Activated CD4-positive, alpha-beta memory T cell treated with anti-CD3 and anti-CD28 coated beads for 36 hours (primary cell): Measurements from ENCODE around the gene CEP83. TPM values are rescaled to one million over a fixed set of nuclear protein-coding genes. Genes with fewer than 3 reads are reported as not detected.
"Not testable (repeated sequence)": the region's sequence is repeated elsewhere in the genome, so short reads cannot be mapped to it uniquely, and the experiment has no call there.

ENCODE experiments used
- CTCF ChIA-PET: fragments of 350-600 bp; sonication (Branson Sonifier 250); formaldehyde crosslinking; loops from one replicate; lab custom pipeline; 2021; ENCODE audit warnings: antibody characterized with exemption, inconsistent platforms; lab: Charles Lee
- POLR2A ChIA-PET: fragments of 350-600 bp; sonication (Branson Sonifier 250); formaldehyde crosslinking; loops from one replicate; lab custom pipeline; 2021; ENCODE audit warnings: antibody characterized with exemption; lab: Charles Lee
- DNase-seq: peaks from one replicate; pipeline ENCODE4 v3.0.0-alpha.2; 2020
- H3K27ac Mint-ChIP-seq: one replicate; pipeline ENCODE4 v1.8.0; 2021; ENCODE audit warnings: mixed read lengths
- H3K27me3 Mint-ChIP-seq: one replicate; pipeline ENCODE4 v1.8.0; 2021; ENCODE audit warnings: mixed read lengths
- H3K36me3 Mint-ChIP-seq: one replicate; pipeline ENCODE4 v1.8.0; 2021; ENCODE audit warnings: mixed read lengths
- H3K4me1 Mint-ChIP-seq: one replicate; pipeline ENCODE4 v1.8.0; 2021; ENCODE audit warnings: low read depth, mixed read lengths
- H3K4me3 Mint-ChIP-seq: one replicate; pipeline ENCODE4 v1.8.0; 2021; ENCODE audit warnings: mild to moderate bottlenecking, mixed read lengths
- H3K9me3 Mint-ChIP-seq: one replicate; pipeline ENCODE4 v1.8.0; 2021; ENCODE audit warnings: mixed read lengths
- intact Hi-C: fragments of 100-400 bp; cut with micrococcal nuclease; formaldehyde crosslinking; loops from one replicate; pipeline ENCODE4 v1.15.1; 2023
- total RNA-seq, 2 experiments: library from RNA; stranded (reverse); gene quantifications; one replicate each; pipeline ENCODE4 v1.2.3, GENCODE V29; 2021

CEP83 gene
- total RNA-seq, 2 experiments from 2014 or later, result 23.4 TPM

DNA sequence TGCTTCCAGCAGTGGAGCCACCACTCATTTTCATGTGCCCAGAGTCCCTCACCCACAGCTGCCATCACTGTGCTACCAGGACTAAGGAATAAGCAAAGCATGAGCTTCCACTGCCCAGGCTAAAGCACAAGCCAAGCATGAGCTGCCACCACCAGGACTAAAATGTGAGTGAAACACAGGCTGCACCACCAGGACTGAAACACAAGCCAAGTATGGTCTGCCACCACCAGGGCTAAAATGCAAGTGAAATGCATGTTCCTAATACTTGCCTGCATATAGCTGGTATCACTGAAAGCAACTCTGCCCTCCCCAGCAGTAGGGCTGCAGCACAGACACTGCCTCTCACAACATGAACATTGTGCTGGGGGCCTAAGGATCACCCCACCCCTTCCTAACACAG, 30.0 kb downstream of the CEP83 start:
- peak; percentile 32 for DNase-seq
- intact Hi-C loops, result loop anchor here (2.0 to 5.0 kb wide), 5 partner anchors 29 to 281 kb away; partner anchors contain the start of genes CEP83 and PLXNC1
- Mint-ChIP-seq H3K36me3 (peaks cover 47% of the 10 kb centered on the region), H3K27ac (no peak overlapping the region), H3K4me1 (peaks cover 29% of the 10 kb centered on the region), H3K4me3 (no peak overlapping the region), H3K27me3 (no peaks in the 10 kb centered on the region), H3K9me3 (peaks cover 24% of the 10 kb centered on the region)
- ChIA-PET CTCF (no interaction called here), POLR2A (no interaction called here)

DNA sequence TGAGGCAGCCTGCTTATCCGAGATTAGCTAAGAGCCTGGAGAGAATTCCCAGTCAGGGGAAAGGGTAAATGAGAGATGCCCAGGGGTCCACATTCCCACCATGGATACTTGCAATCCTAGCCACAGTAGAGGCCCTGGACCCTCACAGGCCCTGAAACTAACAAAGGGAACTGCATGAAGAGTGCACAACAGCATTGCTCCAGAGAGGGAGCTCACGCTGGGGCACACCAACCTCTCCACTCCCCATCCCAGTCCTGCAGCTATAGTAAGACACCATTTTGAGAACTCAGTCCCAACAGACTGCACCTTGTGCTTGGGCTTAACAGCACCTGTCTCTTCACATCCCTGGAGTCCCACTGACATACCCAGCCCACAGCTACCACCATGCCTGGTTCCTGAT, 30.5 kb downstream of the CEP83 start:
- ChIA-PET CTCF (no interaction called here), POLR2A (no interaction called here)
- peaks cover 27% of the 10 kb centered on the region for H3K9me3 Mint-ChIP-seq
- intact Hi-C loops, result loop anchor here (2.0 to 5.0 kb wide), 5 partner anchors 30 to 280 kb away; partner anchors contain the start of genes CEP83 and PLXNC1
- H3K36me3 Mint-ChIP-seq, result peaks cover 52% of the 10 kb centered on the region
- no peak overlapping the region for H3K27ac Mint-ChIP-seq
- no peak for DNase-seq
- no peaks in the 10 kb centered on the region for H3K27me3 Mint-ChIP-seq
- peaks cover 29% of the 10 kb centered on the region for H3K4me1 Mint-ChIP-seq
- H3K4me3 Mint-ChIP-seq, result no peak overlapping the region

DNA sequence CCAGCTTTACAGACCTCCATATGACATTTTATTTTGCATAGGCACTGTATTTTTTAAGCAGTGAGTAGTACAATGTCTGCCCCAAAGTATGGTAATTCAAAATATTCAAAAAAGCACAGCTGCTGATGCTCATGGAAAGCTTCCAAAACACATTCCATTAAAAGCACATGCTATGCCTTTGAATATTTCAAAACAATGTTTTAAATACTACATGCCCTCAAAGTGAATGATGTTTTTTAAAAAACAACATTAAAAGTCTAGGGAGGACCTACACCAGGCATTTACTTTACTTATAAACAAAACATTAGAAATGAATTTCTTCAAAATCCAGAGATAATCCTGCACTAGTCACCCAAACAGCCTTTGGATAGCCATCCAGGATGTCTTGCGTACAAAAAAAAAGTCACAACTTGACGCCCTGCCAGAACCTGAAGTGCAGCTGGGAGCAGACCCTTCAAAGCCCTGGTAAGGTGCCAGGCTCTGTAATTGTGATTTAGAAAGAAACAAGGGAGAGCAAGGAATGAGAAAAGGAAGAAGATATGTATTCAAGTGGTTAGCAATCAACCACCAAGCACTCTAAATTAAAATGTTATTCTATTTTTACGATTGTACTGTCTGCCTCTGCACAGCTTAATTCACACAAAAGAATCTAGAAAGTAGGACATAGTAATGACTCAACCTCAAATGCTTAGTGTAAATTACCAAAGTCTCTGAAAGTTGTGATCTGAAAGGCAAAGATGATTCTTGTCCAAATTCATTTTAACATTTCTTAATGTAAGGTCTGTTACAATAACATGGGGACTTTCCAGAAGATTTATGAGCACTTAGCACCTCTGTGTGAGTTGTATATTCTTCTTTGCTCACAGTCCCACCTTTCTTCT, 31.9 kb downstream of the CEP83 start:
- Mint-ChIP-seq H3K9me3 (peaks cover 41% of the 10 kb centered on the region), H3K36me3 (peaks cover 58% of the 10 kb centered on the region), H3K4me1 (peaks cover 29% of the 10 kb centered on the region), H3K4me3 (no peak overlapping the region), H3K27me3 (no peaks in the 10 kb centered on the region), H3K27ac (peak overlapping the region; percentile 54)
- DNase-seq, result peak; percentile 16
- ChIA-PET POLR2A (no interaction called here), CTCF (interaction anchor here (1.0 kb wide), 1 partner anchor 293 kb away, joined by 3 read pairs; no protein-coding TSS in a partner anchor)
- intact Hi-C loops, result loop anchor here (1.0 to 5.0 kb wide), 6 partner anchors 31 to 279 kb away; partner anchors contain the start of genes CEP83 and PLXNC1

DNA sequence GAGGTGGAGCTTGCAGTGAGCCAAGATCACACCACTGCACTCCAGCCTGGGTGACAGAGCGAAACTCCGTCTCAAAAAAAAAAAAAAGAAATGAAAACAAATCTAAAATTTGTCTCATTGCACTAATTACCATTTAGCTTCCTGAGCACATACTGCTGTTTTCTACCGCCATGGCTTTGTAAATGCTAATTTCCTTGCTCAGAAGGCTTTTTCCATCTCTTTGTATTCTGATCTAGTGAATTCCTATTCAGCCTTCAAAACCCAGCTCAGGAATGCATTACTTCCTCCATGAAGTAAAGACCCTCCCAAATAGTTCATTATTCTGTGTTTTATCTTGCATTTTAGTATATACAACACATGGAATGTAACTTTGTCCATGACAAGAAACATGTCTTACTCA, 33.6 kb downstream of the CEP83 start:
- H3K4me3 Mint-ChIP-seq, result no peak overlapping the region
- H3K4me1 Mint-ChIP-seq, result peaks cover 28% of the 10 kb centered on the region
- intact Hi-C loops, result loop anchor here (5.0 kb wide), 3 partner anchors 54 to 119 kb away; no protein-coding TSS in a partner anchor
- CTCF ChIA-PET, result no interaction called here
- POLR2A ChIA-PET, result no interaction called here
- peaks cover 47% of the 10 kb centered on the region for H3K9me3 Mint-ChIP-seq
- H3K27ac Mint-ChIP-seq, result no peak overlapping the region
- peaks cover 61% of the 10 kb centered on the region for H3K36me3 Mint-ChIP-seq
- no peak for DNase-seq
- H3K27me3 Mint-ChIP-seq, result no peaks in the 10 kb centered on the region

DNA sequence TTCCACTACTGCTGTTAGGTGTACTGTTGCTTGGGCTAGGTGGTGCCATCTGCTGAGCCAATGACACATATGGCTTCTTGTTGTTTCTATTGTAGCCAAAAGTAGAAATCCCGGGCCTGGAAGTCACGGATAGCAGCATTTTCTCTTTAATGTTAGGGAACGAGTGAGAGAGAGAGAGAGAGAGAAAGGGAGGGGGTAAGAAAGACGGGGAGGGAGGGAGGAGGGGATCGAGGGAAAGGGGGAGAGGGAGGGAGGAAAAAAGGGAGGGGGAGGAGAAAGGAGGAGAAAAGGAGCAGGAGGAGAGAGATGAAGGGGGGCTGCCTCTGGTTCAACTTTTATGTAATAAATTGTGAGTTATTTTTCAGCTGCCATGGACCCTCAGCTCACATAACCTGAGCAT, 34.8 kb downstream of the CEP83 start:
- CTCF ChIA-PET, result interaction anchor here (0.6 kb wide), 1 partner anchor 16 kb away, joined by 3 read pairs; no protein-coding TSS in a partner anchor
- H3K36me3 Mint-ChIP-seq, result peaks cover 49% of the 10 kb centered on the region
- H3K27me3 Mint-ChIP-seq, DNase-seq, H3K27ac Mint-ChIP-seq, H3K4me3 Mint-ChIP-seq, POLR2A ChIA-PET: not testable (repeated sequence)
- peaks cover 18% of the 10 kb centered on the region for H3K4me1 Mint-ChIP-seq
- peaks cover 42% of the 10 kb centered on the region for H3K9me3 Mint-ChIP-seq
- intact Hi-C loops, result loop anchor here (5.0 kb wide), 3 partner anchors 53 to 118 kb away; no protein-coding TSS in a partner anchor

DNA sequence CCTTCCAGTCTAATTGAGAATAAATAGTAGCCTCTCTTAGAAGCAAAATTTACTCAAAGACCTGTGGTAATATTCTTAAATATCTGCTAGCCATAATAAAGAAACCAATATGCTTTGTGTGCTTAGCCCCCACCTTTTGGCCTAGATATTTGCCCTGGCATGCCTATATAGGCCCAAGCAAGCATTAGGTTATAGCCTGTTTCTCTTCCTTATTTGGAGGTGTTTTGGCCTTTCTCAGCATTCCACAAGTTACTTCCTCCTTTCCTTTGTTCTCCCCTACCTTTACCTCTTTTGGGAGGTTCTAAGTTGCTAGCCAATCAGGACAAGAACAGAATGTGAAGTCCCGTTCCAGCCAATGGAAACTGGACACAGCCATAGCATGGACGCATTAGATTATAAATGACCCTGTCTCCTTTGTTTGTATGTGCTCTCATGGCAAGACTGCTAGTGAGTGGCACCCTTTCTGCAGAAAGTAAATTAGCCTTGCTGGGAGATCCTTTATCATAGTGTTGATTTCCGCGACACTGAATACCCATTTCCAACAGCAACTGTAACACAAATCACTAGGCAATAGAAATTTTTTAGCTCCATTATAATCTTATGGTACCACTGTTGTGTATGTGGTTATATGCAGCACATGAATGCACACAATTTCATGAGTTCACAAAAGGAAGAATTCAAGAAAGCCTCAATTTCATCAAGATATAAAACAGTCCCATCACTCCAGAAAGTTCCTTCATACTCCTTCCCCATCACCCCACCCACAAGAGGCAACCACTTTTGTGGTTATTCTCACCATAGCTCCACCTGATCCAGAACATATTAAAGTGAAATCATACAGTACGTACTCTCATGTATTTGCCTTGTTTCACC, 37.6 kb downstream of the CEP83 start:
- intact Hi-C loops, result no loop called here
- DNase-seq, result no peak
- H3K4me3 Mint-ChIP-seq, result no peak overlapping the region
- H3K27me3 Mint-ChIP-seq, result no peaks in the 10 kb centered on the region
- H3K4me1 Mint-ChIP-seq, result no peaks in the 10 kb centered on the region
- peaks cover 48% of the 10 kb centered on the region for H3K36me3 Mint-ChIP-seq
- POLR2A ChIA-PET, result no interaction called here
- H3K27ac Mint-ChIP-seq, result no peak overlapping the region
- CTCF ChIA-PET, result interaction anchor here (0.7 kb wide), 1 partner anchor 15 kb away, joined by 3 read pairs; no protein-coding TSS in a partner anchor
- peaks cover 51% of the 10 kb centered on the region for H3K9me3 Mint-ChIP-seq

DNA sequence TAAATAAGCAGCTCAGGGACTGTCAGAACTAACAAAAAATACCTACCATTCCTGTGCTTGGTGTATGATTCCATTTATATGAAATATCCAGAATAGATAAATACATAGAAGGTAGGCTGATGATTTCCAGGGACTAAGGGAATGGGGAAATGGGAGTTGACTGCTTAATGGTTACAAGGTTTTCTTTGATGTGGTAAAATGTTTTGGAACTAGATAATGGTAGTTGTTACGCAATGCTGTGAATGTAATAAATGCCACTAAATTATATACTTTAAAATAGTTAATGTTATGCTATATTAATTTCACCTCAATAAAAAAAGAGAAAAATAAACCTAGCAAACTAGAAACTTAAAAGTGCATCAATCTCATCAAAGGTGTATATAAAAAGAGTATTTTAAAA, 41.1 kb downstream of the CEP83 start:
- no peak overlapping the region for H3K4me3 Mint-ChIP-seq
- no peaks in the 10 kb centered on the region for H3K27me3 Mint-ChIP-seq
- peaks cover 31% of the 10 kb centered on the region for H3K36me3 Mint-ChIP-seq
- intact Hi-C loops, result no loop called here
- DNase-seq, result no peak
- peaks cover 39% of the 10 kb centered on the region for H3K9me3 Mint-ChIP-seq
- ChIA-PET POLR2A (no interaction called here), CTCF (no interaction called here)
- H3K4me1 Mint-ChIP-seq, result no peaks in the 10 kb centered on the region
- H3K27ac Mint-ChIP-seq, result no peak overlapping the region

DNA sequence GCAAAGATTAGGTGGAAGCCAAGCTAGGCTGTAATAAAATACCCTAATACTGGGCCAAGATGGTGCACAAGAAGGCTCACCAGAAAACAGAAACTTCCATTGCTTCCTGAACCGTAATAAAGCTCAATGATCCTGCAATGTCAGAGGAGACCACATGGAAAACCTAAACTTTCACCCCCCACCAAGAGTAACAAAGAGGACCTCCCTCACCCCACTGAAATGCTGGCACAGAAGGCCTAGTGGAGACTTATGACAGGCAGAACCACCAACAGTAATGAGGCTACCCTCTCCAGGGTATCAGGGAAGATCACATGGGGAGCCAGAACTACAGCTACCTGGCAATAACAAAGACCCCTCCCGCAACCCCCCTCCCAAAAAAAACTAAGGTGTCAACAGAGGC, 43.1 kb downstream of the CEP83 start:
- no peak for DNase-seq
- ChIA-PET CTCF (no interaction called here), POLR2A (no interaction called here)
- Mint-ChIP-seq H3K9me3 (peaks cover 21% of the 10 kb centered on the region), H3K27me3 (no peaks in the 10 kb centered on the region), H3K27ac (no peak overlapping the region), H3K36me3 (peaks cover 24% of the 10 kb centered on the region), H3K4me3 (no peak overlapping the region), H3K4me1 (no peaks in the 10 kb centered on the region)
- intact Hi-C loops, result no loop called here

DNA sequence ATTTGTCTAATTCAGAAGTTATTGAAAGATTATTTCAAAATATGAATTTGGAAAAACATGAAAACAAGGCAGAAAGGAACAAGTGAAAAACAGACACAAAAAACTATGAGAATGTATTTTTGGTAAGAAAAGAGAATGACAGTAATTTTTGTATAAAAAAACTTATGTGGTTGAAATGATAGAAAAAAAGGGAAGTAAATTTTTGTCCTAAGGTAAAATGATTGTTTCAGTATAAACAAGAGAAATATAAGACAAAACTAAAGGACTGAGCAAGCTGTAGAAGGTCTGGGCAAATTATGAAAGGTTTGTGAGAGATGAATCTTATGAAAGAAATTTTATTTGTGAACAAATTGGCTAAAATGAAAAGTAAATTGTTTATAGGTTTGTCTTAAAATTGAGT, 44.6 kb downstream of the CEP83 start:
- ChIA-PET POLR2A (no interaction called here), CTCF (no interaction called here)
- no peak overlapping the region for H3K27ac Mint-ChIP-seq
- H3K27me3 Mint-ChIP-seq, result no peaks in the 10 kb centered on the region
- H3K4me1 Mint-ChIP-seq, result no peaks in the 10 kb centered on the region
- intact Hi-C loops, result no loop called here
- peaks cover 10% of the 10 kb centered on the region for H3K9me3 Mint-ChIP-seq
- no peak overlapping the region for H3K4me3 Mint-ChIP-seq
- no peak for DNase-seq
- peaks cover 22% of the 10 kb centered on the region for H3K36me3 Mint-ChIP-seq

DNA sequence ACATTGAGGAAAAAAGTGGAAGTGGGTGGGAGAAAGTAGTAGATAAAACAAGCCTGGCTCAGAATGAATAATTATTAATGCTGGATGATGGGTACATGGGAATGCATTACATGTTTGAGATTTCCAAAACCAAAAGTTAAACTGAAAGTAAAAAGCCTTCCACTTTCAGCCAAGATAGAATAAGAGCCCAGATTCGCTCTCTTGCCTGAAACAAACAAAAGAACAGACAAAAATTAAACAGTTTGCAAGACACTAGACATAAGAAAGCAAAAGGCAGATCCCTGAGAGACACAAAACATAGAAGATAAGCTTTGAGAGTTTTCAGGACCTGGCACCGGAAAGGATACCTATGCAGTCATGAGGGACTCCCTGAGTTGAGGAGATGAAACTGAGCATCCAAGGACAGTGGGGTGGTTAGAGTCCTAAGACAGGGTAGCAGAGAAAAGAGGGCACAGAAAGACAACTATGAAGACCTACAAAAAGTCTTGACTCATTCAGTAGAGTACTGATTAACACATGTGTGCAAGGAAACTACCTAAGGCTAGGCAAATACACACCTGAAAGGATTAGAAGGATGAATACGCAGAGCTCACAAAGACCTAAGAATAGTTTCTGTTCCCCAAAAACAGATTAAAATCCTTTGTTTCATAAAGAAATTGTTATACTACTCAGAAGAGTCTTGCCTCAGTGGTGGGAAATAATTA, 54.1 kb downstream of the CEP83 start:
- CTCF ChIA-PET, result no interaction called here
- no peak overlapping the region for H3K27ac Mint-ChIP-seq
- POLR2A ChIA-PET, result no interaction called here

DNA sequence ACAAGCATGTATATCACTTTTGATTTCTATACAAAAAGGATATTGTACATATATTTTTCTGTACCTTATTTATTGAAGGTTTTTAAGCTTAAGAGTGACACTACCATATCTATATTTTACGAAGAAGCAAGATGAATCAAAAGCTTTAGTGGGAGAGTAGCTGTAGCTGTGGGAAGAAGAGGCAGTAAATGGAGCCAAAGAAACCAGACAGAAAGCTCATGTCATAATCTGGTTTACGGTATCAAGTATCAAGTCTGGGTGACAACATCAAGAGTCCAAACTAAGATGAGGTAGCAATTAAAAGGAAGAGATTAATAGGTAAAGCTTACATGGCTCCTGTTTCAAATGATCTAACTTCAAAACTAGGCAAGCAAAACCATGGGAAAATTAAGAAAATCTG, 54.8 kb downstream of the CEP83 start:
- Mint-ChIP-seq H3K36me3 (peaks cover 36% of the 10 kb centered on the region), H3K27ac (no peak overlapping the region), H3K4me1 (peaks cover 16% of the 10 kb centered on the region), H3K4me3 (no peak overlapping the region), H3K9me3 (peaks cover 8% of the 10 kb centered on the region), H3K27me3 (no peaks in the 10 kb centered on the region)
- intact Hi-C loops, result no loop called here
- POLR2A ChIA-PET, result no interaction called here
- no peak for DNase-seq
- CTCF ChIA-PET, result no interaction called here

More for the DNA sequence above, 54.1 kb downstream of the CEP83 start:
- DNase-seq, result no peak
- H3K9me3 Mint-ChIP-seq, result peaks cover 2% of the 10 kb centered on the region
- intact Hi-C loops, result no loop called here
- peaks cover 30% of the 10 kb centered on the region for H3K36me3 Mint-ChIP-seq
- no peak overlapping the region for H3K4me3 Mint-ChIP-seq
- H3K27me3 Mint-ChIP-seq, result no peaks in the 10 kb centered on the region
- peaks cover 16% of the 10 kb centered on the region for H3K4me1 Mint-ChIP-seq
